ENCODE results near the gene GLRA1.
"Not testable (repeated sequence)": the region's sequence is repeated elsewhere in the genome, so short reads cannot be mapped to it uniquely, and the experiment has no call there.

The GLRA1 gene

GRCh38 chr5:151917904-151918303 lies 6.7 kb downstream of the GLRA1 start:
- DNase-seq (ENCODE audit: low spot score) = no peak

- no peak for DNase-seq (ENCODE audit: low spot score)
These were observed 11.2 kb downstream of the GLRA1 start for GRCh38 chr5:151913425-151913824.

- DNase-seq (ENCODE audit: low spot score) = no peak
These were observed 12.3 kb downstream of the GLRA1 start for GRCh38 chr5:151912360-151912759.

- no peak for DNase-seq (ENCODE audit: low spot score)
These were observed 13.6 kb downstream of the GLRA1 start for GRCh38 chr5:151911011-151911410.

GRCh38 chr5:151909628-151910027 lies 15.0 kb downstream of the GLRA1 start:
- DNase-seq (ENCODE audit: low spot score) = no peak

GRCh38 chr5:151906246-151906645 lies 18.4 kb downstream of the GLRA1 start:
- no peak for DNase-seq (ENCODE audit: low spot score)

GRCh38 chr5:151905557-151905961 lies 19.1 kb downstream of the GLRA1 start:
- no peak for DNase-seq (ENCODE audit: low spot score)

- DNase-seq (ENCODE audit: low spot score) = no peak
These were observed 19.7 kb downstream of the GLRA1 start for GRCh38 chr5:151904909-151905308.

- no peak for DNase-seq (ENCODE audit: low spot score)
These were observed 20.5 kb downstream of the GLRA1 start for GRCh38 chr5:151904127-151904526.

- DNase-seq (ENCODE audit: low spot score) = no peak
These were observed 21.4 kb downstream of the GLRA1 start for GRCh38 chr5:151903243-151903653.

- no peak for DNase-seq (ENCODE audit: low spot score)
These were observed 22.4 kb downstream of the GLRA1 start for GRCh38 chr5:151902215-151902614.

- no peak for DNase-seq (ENCODE audit: low spot score)
These were observed 23.0 kb downstream of the GLRA1 start for GRCh38 chr5:151901611-151902010.

- DNase-seq (ENCODE audit: low spot score) = no peak
These were observed 23.8 kb downstream of the GLRA1 start for GRCh38 chr5:151900891-151901290.

- no peak for DNase-seq (ENCODE audit: low spot score)
These were observed 25.3 kb downstream of the GLRA1 start for GRCh38 chr5:151899399-151899798.

GRCh38 chr5:151897896-151898295 lies 26.8 kb downstream of the GLRA1 start:
- DNase-seq (ENCODE audit: low spot score) = no peak

- DNase-seq (ENCODE audit: low spot score) = no peak
These were observed 27.6 kb downstream of the GLRA1 start for GRCh38 chr5:151897020-151897552.

GRCh38 chr5:151896031-151896691 lies 28.5 kb downstream of the GLRA1 start:
- no peak for DNase-seq (ENCODE audit: low spot score)

- no peak for DNase-seq (ENCODE audit: low spot score)
These were observed 29.0 kb downstream of the GLRA1 start for GRCh38 chr5:151895660-151896030.

GRCh38 chr5:151893485-151893884 lies 31.2 kb downstream of the GLRA1 start:
- not testable (repeated sequence) for DNase-seq (ENCODE audit: low spot score)

GRCh38 chr5:151892393-151892792 lies 32.3 kb downstream of the GLRA1 start:
- DNase-seq (ENCODE audit: low spot score) = no peak

GRCh38 chr5:151890299-151890698 lies 34.4 kb downstream of the GLRA1 start:
- no peak for DNase-seq (ENCODE audit: low spot score)

GRCh38 chr5:151889614-151890013 lies 35.0 kb downstream of the GLRA1 start:
- DNase-seq (ENCODE audit: low spot score) = peak; percentile 58

- DNase-seq (ENCODE audit: low spot score) = no peak
These were observed 37.9 kb downstream of the GLRA1 start for GRCh38 chr5:151886546-151887275.

Measured in ecto neural progenitor cell (in vitro differentiated cells).